Measurements from ENCODE around the gene DGAT2.

The DGAT2 gene

DNA sequence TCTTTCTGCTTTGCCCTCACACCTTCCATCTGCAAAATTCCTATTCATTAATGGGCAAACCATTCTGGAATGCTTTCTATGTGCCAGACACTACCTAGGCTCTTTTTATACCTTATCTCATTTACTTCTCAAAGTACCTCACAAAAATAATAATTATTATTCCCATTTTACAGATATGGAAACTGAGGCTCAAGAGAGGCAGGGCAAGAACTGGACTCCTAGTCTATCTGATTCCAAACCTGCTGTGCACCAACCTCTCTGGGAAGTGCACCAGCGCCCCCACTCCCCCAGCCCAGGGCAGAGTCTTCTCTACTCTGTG lies 826 bp upstream of the DGAT2 start:
- peak overlapping the region; percentile 56 for H3K27ac ChIP-seq
- TF ChIP-seq, protein P1, sequence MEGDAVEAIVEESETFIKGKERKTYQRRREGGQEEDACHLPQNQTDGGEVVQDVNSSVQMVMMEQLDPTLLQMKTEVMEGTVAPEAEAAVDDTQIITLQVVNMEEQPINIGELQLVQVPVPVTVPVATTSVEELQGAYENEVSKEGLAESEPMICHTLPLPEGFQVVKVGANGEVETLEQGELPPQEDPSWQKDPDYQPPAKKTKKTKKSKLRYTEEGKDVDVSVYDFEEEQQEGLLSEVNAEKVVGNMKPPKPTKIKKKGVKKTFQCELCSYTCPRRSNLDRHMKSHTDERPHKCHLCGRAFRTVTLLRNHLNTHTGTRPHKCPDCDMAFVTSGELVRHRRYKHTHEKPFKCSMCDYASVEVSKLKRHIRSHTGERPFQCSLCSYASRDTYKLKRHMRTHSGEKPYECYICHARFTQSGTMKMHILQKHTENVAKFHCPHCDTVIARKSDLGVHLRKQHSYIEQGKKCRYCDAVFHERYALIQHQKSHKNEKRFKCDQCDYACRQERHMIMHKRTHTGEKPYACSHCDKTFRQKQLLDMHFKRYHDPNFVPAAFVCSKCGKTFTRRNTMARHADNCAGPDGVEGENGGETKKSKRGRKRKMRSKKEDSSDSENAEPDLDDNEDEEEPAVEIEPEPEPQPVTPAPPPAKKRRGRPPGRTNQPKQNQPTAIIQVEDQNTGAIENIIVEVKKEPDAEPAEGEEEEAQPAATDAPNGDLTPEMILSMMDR (IDR thresholded peaks at IDR 0.05) = no peak
- TF ChIP-seq ZFX (IDR thresholded peaks at IDR 0.05; ENCODE audit: borderline replicate concordance) = no peak

DNA sequence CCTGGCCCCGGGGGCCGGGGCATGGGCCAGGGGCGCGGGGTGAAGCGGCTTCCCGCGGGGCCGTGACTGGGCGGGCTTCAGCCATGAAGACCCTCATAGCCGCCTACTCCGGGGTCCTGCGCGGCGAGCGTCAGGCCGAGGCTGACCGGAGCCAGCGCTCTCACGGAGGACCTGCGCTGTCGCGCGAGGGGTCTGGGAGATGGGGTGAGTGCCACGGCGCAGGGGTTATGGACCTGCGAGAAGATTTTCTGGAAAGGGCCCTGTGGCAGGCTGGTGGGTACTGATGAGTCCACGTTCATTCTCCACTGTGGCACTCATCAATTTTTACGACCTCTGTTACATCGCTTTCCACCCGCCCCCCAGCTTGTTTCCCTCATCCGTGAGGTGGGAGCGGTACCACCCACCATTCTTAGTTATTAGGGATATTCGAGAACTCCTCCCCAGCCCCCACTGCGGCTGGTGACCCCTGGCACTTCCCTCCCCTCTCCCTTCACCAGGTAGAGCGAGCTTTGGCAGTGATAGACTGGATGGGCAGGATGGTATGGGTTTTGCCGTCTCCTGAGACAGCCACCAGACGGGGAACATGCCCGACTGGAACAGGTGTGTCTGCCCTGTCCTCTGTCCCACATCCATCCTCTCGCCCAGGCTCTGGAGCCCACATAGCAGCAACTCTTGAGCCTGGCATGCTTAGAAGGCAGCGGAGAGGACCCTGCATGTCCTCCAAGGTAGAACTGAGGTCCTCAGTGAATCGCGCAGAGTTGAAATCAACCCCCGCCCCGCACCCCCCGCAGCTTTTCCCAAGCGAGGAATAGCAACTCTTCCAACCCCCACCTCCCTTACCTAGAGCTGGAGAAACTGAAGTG lies 562 bp downstream of the DGAT2 start:
- H3K27ac ChIP-seq = peak overlapping the region; percentile 56
- no peak for TF ChIP-seq ZFX (IDR thresholded peaks at IDR 0.05; ENCODE audit: borderline replicate concordance)
- TF ChIP-seq, protein P1 (IDR thresholded peaks at IDR 0.05) = peak; percentile 17; the same call in 1 of the 2 replicates

DNA sequence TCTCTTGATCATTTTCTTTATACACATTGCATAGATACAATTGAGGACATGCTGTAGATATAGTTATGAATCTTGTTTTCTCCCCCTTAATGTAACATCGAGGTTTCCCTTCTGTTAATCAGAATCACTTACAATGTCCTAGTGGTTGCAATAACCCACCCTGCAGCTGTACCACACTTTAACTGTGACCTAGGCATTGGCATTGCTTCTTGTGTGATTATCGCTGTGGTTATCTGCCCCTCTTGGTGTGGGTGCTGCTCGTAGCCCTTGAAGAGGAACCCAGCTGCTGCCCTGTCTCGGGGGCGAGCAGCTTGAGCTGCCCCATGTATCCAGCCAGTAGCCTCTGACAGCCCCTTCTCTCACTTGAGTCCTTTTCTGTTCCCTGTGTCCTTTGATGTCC lies 1.5 kb downstream of the DGAT2 start:
- TF ChIP-seq, protein P1 (IDR thresholded peaks at IDR 0.05) = no peak
- TF ChIP-seq ZFX (IDR thresholded peaks at IDR 0.05; ENCODE audit: borderline replicate concordance) = no peak
- no peak overlapping the region for H3K27ac ChIP-seq

DNA sequence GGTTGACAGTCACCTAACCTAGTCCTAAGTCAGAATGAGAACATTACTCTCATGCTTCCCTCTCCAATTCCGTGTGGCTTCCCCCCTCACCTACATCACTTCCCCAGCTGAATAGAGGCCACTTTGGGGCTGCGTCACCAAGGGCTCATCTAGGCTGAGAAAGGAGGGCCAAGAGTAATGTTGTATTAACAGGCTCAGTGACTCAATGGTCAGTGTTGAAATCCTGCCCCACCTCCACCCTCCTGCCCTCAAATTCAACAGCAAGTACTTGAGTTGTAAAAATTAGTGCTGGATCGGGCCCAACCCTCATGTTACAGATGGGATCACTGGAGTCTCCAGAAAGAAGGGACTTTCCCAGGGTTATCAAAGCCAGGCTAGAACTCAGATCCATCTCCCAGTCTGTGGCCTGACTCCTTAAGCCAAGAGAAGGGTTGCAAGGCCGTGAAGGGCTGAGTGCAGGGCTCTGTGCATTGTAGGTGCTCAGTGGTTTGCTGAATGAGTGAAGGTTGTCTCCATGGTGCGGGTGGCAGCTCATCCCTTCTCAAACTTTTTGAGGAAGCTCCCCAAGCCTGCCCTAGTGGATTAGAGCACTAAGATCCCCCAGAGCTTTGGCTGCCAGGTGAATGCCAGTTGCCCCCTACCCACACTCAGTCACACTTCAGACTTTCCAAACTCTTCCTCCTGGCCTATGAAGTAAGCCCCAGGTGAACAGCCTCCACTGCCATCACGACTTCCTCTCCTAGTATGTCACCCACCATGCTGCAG lies 3.2 kb downstream of the DGAT2 start:
- TF ChIP-seq ZFX (IDR thresholded peaks at IDR 0.05; ENCODE audit: borderline replicate concordance) = no peak
- TF ChIP-seq, protein P1 (IDR thresholded peaks at IDR 0.05) = no peak
- H3K27ac ChIP-seq = no peak overlapping the region

DNA sequence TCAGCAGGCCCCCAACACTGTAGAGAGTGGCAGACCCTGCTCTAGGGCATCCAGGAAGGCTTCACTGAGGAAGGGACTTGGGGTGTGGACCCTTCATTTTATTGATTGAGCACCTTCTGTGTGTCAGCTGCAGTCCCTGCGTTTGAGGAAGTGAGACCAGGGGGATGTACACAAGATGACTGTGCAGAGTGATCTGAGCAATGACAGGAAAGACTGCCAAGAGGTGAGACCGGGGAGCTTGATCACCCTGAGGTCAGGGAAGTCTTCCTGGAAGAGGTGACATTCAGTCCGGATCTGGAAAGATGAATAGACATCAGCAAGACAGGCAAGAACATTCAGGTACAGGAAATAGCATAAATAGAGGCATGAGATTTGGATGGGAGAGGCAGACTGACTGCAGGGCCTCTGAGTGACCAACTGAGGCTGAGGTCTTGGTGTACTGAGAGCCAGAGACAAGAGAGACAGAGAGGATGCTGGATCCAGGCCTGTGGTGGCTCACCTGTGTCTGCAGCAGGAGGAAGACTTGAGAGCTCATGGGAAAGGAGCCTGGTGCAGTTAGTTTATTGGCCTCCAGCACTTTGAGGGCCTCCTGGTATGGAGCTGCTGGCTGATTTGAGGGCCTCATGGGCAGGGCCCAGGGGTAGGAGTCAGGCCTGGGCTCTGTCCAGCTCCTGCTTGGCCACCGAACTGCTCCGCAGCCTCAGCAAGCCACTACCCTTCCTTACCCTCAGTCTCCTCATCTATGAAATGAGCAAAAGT lies 5.2 kb downstream of the DGAT2 start:
- TF ChIP-seq, protein P1 (IDR thresholded peaks at IDR 0.05) = no peak
- H3K27ac ChIP-seq = no peak overlapping the region

DNA sequence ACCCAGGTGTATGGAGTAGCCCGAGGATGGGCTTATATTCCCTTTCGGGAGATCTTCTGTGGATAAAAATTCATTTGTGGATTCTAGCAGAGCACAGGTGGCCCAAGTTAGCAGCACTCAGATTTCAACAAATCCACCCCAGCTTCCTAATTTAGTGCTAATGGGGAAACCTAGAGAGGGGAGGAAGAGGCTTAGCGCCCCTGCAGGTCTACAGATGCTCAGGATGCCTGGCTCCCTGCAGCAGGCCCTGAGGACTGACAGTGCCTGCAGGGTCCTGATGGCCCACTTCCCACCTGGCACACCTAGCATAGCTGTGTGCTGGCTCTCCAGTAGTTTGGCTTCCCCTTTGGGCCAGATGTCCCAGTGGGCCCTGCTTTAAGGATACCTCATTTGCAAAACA lies 6.5 kb downstream of the DGAT2 start:
- TF ChIP-seq, protein P1 (IDR thresholded peaks at IDR 0.05) = no peak
- no peak for TF ChIP-seq ZFX (IDR thresholded peaks at IDR 0.05; ENCODE audit: borderline replicate concordance)
- H3K27ac ChIP-seq = no peak overlapping the region
